ENCODE measurements around the gene ACVR1B.

The ACVR1B gene

DNA sequence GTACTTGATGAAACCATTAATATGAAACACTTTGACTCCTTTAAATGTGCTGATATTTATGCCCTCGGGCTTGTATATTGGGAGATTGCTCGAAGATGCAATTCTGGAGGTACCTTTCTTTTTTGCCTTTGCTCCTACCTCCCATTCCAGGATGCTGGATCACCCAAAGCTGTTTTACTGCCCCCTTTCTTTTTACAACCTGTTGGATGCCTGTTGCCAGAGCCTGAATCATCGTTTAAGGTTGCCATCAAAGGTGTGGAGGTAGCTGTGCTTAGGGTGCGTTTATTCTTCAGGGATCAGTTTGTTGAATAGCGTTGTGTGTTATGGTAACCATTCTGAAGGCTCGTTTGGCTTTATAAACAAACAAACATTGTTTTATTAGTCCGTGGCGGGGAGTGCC, 35.3 kb downstream of the ACVR1B start:
- TF ChIP-seq, protein P1, sequence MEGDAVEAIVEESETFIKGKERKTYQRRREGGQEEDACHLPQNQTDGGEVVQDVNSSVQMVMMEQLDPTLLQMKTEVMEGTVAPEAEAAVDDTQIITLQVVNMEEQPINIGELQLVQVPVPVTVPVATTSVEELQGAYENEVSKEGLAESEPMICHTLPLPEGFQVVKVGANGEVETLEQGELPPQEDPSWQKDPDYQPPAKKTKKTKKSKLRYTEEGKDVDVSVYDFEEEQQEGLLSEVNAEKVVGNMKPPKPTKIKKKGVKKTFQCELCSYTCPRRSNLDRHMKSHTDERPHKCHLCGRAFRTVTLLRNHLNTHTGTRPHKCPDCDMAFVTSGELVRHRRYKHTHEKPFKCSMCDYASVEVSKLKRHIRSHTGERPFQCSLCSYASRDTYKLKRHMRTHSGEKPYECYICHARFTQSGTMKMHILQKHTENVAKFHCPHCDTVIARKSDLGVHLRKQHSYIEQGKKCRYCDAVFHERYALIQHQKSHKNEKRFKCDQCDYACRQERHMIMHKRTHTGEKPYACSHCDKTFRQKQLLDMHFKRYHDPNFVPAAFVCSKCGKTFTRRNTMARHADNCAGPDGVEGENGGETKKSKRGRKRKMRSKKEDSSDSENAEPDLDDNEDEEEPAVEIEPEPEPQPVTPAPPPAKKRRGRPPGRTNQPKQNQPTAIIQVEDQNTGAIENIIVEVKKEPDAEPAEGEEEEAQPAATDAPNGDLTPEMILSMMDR (IDR thresholded peaks at IDR 0.05; ENCODE audit: insufficient read depth, low read depth, low read length, missing control alignments), result no peak
- DNase-seq (ENCODE audit: low read depth), result no peak

DNA sequence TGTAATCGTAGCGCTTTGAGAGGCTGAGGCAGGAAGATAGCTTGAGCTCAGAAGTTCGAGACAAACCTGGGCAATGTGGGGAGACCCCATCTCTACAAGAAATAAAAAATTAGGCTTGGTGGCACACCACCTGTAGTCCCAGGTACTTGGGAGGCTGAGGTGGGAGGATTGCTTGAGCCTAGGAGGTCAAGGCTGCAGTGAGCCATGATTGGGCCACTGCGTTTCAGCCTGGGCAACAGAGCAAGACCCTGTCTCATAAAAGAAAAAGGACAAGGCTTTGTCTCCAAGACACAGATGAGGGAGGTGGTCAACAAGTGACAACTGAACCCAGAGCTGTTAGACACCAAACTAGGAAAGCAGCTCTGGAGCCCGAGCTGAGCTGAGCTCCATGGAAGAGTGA, 40.7 kb downstream of the ACVR1B start:
- TF ChIP-seq, protein P1 (IDR thresholded peaks at IDR 0.05; ENCODE audit: insufficient read depth, low read depth, low read length, missing control alignments), result no peak
- DNase-seq (ENCODE audit: low read depth), result no peak
- no peak overlapping the region for H3K4me3 ChIP-seq (ENCODE audit: low read depth, low read length)

More for the DNA sequence above, 35.3 kb downstream of the ACVR1B start:
- H3K4me3 ChIP-seq (ENCODE audit: low read depth, low read length), result no peak overlapping the region

DNA sequence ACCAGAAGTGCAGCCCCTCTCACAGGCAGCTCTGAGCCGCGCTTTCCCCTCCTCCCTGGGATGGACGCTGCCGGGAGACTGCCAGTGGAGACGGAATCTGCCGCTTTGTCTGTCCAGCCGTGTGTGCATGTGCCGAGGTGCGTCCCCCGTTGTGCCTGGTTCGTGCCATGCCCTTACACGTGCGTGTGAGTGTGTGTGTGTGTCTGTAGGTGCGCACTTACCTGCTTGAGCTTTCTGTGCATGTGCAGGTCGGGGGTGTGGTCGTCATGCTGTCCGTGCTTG, 43.0 kb downstream of the ACVR1B start:
- no peak for DNase-seq (ENCODE audit: low read depth)
- TF ChIP-seq, protein P1 (IDR thresholded peaks at IDR 0.05; ENCODE audit: insufficient read depth, low read depth, low read length, missing control alignments), result no peak
- H3K4me3 ChIP-seq (ENCODE audit: low read depth, low read length), result no peak overlapping the region

DNA sequence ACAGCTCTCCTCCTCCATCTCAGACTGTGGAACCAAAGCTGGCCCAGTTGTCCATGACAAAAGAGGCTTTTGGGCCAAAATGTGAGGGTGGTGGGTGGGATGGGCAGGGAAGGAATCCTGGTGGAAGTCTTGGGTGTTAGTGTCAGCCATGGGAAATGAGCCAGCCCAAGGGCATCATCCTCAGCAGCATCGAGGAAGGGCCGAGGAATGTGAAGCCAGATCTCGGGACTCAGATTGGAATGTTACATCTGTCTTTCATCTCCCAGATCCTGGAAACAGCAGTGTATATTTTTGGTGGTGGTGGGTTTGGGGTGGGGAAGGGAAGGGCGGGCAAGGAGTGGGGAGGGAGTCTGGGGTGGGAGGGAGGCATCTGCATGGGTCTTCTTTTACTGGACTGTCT, 43.5 kb downstream of the ACVR1B start:
- no peak for DNase-seq (ENCODE audit: low read depth)
- no peak overlapping the region for H3K4me3 ChIP-seq (ENCODE audit: low read depth, low read length)
- TF ChIP-seq, protein P1 (IDR thresholded peaks at IDR 0.05; ENCODE audit: insufficient read depth, low read depth, low read length, missing control alignments), result no peak

DNA sequence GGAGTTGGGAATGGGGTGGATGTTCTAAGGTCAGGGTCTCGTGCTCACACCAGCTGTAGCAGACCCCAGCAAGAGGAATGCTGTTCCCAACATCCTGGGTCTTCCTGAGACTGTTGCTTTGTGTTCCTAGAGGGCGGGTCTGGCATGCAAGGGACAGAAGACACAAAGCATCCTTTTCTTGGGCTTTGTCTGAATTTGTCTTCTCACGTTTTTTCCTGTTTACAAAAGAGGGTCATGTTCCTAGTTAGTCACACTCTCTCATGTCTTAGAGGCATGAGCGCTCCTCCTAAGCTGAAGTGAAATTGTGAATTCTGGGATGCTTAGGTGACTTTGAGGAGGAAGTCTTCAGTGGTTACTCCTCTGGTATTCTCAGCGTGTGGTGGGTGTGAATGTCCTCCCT, 45.6 kb downstream of the ACVR1B start:
- DNase-seq (ENCODE audit: low read depth), result no peak
- no peak overlapping the region for H3K4me3 ChIP-seq (ENCODE audit: low read depth, low read length)
- TF ChIP-seq, protein P1 (IDR thresholded peaks at IDR 0.05; ENCODE audit: insufficient read depth, low read depth, low read length, missing control alignments), result no peak

DNA sequence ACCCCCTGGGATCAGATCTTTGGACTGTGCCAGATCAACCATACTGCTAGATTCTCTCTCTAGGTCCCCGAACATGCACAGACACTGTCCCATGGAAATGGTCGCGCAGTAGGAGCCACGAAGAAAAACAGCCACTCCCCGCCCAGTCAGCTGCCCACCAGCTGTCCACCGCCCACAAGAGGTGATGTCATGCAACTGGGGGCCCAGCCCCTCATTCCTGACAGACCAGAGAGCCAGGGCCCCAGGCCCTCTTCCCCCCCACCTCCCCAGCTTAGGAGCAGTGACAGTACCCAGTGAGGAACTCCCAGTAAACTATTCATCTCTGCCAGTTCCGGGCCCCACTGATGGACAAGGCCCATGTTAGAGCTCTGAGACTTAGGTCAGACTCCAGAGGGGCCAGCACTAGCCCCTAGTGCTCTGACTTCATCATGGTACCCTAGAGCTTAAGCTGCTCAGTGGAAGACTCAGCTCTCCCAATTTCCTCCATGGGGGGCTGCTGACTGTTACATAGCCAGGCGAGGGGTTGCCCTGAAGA, 51.6 kb downstream of the ACVR1B start:
- TF ChIP-seq, protein P1 (IDR thresholded peaks at IDR 0.05; ENCODE audit: insufficient read depth, low read depth, low read length, missing control alignments), result no peak
- no peak for DNase-seq (ENCODE audit: low read depth)
- no peak overlapping the region for H3K4me3 ChIP-seq (ENCODE audit: low read depth, low read length)

DNA sequence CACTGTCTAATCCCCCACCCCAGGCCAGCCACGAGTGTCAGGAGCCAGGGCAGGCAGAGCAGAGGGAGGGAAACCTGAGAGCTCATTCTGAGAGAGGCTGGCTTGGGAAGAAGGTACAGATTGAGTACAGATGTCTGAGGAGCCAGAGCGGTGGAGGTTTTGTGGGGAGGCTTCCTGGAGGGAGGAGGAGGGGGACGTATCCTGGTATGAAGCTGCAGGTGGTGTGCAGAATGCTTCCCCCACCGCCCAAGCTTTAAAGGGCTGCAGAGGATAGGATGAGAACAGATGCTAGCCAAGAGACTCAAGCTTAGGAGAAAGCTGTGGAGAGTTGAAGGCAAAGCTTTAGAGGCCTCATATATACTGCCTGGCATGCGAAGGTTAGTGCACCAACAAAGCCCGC, 52.1 kb downstream of the ACVR1B start:
- TF ChIP-seq, protein P1 (IDR thresholded peaks at IDR 0.05; ENCODE audit: insufficient read depth, low read depth, low read length, missing control alignments), result no peak
- no peak for DNase-seq (ENCODE audit: low read depth)
- no peak overlapping the region for H3K4me3 ChIP-seq (ENCODE audit: low read depth, low read length)
